GM23338 (cell line): ENCODE results near the gene DCTN1. TPM values are rescaled to one million over a fixed set of nuclear protein-coding genes. Genes with fewer than 3 reads are reported as not detected.

Source experiments
- ATAC-seq: fragments of 200-7000 bp; cut with Tn5 transposase; 3 replicates; pipeline ENCODE4 v1.9.1; 2020
- DNase-seq: peaks from one replicate; pipeline ENCODE4 v3.0.0-alpha.2; 2015; ENCODE audit warnings: low spot score
- H2AFZ ChIP-seq: fragments of 200-600 bp; sonication (generic); 2 replicates; pipeline ENCODE4 v1.8.0; 2016; ENCODE audit warnings: antibody characterized with exemption, mild to moderate bottlenecking, moderate library complexity
- H3F3A ChIP-seq: fragments of 200-600 bp; sonication (generic); replicated peaks from 2 replicates; pipeline ENCODE4 v1.8.0; 2017; ENCODE audit warnings: antibody characterized with exemption, mixed run types, low read depth
- H3K27ac ChIP-seq: fragments of 200-600 bp; sonication (generic); 2 replicates; pipeline ENCODE4 v1.6.1; 2016; ENCODE audit warnings: low read depth
- H3K27me3 ChIP-seq: fragments of 200-600 bp; sonication (generic); 2 replicates; pipeline ENCODE4 v1.8.0; 2016; ENCODE audit warnings: mild to moderate bottlenecking, mixed run types, moderate library complexity; ENCODE audit not compliant: insufficient read depth
- H3K36me3 ChIP-seq: fragments of 200-600 bp; sonication (generic); 2 replicates; pipeline ENCODE4 v1.8.0; 2016; ENCODE audit warnings: mild to moderate bottlenecking; ENCODE audit not compliant: insufficient read depth
- H3K4me1 ChIP-seq: fragments of 200-600 bp; sonication (generic); 2 replicates; pipeline ENCODE4 v1.8.0; 2016; ENCODE audit warnings: mild to moderate bottlenecking, moderate library complexity; ENCODE audit not compliant: insufficient read depth
- H3K4me2 ChIP-seq: fragments of 200-600 bp; sonication (generic); 2 replicates; pipeline ENCODE4 v1.7.1; 2017; ENCODE audit warnings: mixed run types
- H3K4me3 ChIP-seq: fragments of 200-600 bp; sonication (generic); 2 replicates; pipeline ENCODE4 v1.6.1; 2016; ENCODE audit warnings: mixed run types
- H3K79me2 ChIP-seq: fragments of 200-600 bp; sonication (generic); replicated peaks from 2 replicates; pipeline ENCODE4 v1.8.0; 2017; ENCODE audit warnings: mild to moderate bottlenecking; ENCODE audit not compliant: insufficient read depth
- H3K9me2 ChIP-seq: fragments of 200-600 bp; sonication (generic); 2 replicates; pipeline ENCODE4 v1.8.0; 2017; ENCODE audit not compliant: insufficient read depth
- H4K20me1 ChIP-seq: fragments of 200-600 bp; sonication (generic); replicated peaks from 2 replicates; pipeline ENCODE4 v1.8.0; 2017; ENCODE audit warnings: mild to moderate bottlenecking; ENCODE audit not compliant: insufficient read depth
- H3K27ac Mint-ChIP-seq: 2 replicates; pipeline ENCODE4 v1.8.0; 2020; ENCODE audit warnings: inconsistent platforms, mild to moderate bottlenecking, moderate library complexity, mixed read lengths
- H3K27me3 Mint-ChIP-seq: 3 replicates; pipeline ENCODE4 v1.8.0; 2022; ENCODE audit warnings: low read depth, mild to moderate bottlenecking, moderate library complexity, mixed read lengths, inconsistent platforms; ENCODE audit not compliant: insufficient read depth, poor library complexity
- H3K36me3 Mint-ChIP-seq: 3 replicates; pipeline ENCODE4 v1.8.0; 2021; ENCODE audit warnings: low read depth, mild to moderate bottlenecking, inconsistent platforms, moderate library complexity, mixed read lengths
- H3K4me1 Mint-ChIP-seq: 3 replicates; pipeline ENCODE4 v1.8.0; 2020; ENCODE audit warnings: mild to moderate bottlenecking, inconsistent platforms, mixed read lengths
- H3K4me3 Mint-ChIP-seq: 3 replicates; pipeline ENCODE4 v1.8.0; 2021; ENCODE audit warnings: moderate library complexity, mild to moderate bottlenecking, inconsistent platforms, mixed read lengths
- H3K9me3 Mint-ChIP-seq: 3 replicates; pipeline ENCODE4 v1.8.0; 2020; ENCODE audit warnings: moderate library complexity, mild to moderate bottlenecking, inconsistent platforms, mixed read lengths
- CREB1 ChIP-seq: fragments of 250-450 bp; sonication (Bioruptor Pico); IDR thresholded peaks from 2 replicates; pipeline ENCODE4 v1.5.0; 2020; ENCODE audit warnings: low read depth, mild to moderate bottlenecking, moderate library complexity
- EZH2 ChIP-seq: fragments of 200-600 bp; sonication (generic); IDR thresholded peaks from one replicate; pipeline ENCODE4 v1.8.0; 2017; ENCODE audit warnings: antibody characterized with exemption, mild to moderate bottlenecking, low read depth; ENCODE audit not compliant: unreplicated experiment
- EZH2phosphoT487 ChIP-seq: fragments of 200-600 bp; sonication (generic); IDR thresholded peaks from one replicate; pipeline ENCODE4 v1.8.1; 2018; ENCODE audit warnings: antibody characterized with exemption; ENCODE audit not compliant: unreplicated experiment
- JUNB ChIP-seq: IDR thresholded peaks from one replicate; pipeline ENCODE4 v1.6.1; 2016; ENCODE audit warnings: antibody characterized with exemption; ENCODE audit not compliant: unreplicated experiment
- NANOG ChIP-seq: IDR thresholded peaks from 2 replicates; pipeline ENCODE4 v1.6.1; 2016; ENCODE audit warnings: antibody characterized with exemption, borderline replicate concordance
- POLR2AphosphoS5 ChIP-seq: IDR thresholded peaks from 2 replicates; pipeline ENCODE4 v1.6.1; 2016; ENCODE audit warnings: antibody characterized with exemption, low read depth
- STAT1 ChIP-seq: IDR thresholded peaks from one replicate; pipeline ENCODE4 v1.6.1; 2016; ENCODE audit warnings: antibody characterized with exemption; ENCODE audit not compliant: unreplicated experiment
- ZNF114 ChIP-seq: fragments of 250-450 bp; sonication (Bioruptor Pico); IDR thresholded peaks from 2 replicates; pipeline ENCODE4 v1.5.0; 2020; ENCODE audit warnings: mild to moderate bottlenecking, moderate library complexity
- ZNF331 ChIP-seq: fragments of 250-450 bp; sonication (Bioruptor Pico); IDR thresholded peaks from 2 replicates; pipeline ENCODE4 v1.5.0; 2020; ENCODE audit warnings: low read depth, mild to moderate bottlenecking, moderate library complexity
- polyA plus RNA-seq: library from polyadenylated mRNA; unstranded; fragments of >200 nt; fragmentation: Nextera tagmentation; extraction: Ambion mirVana; gene quantifications from 2 replicates; pipeline ENCODE4 v1.2.1, GENCODE V29; 2016
- total RNA-seq: library from RNA; depleted of rRNA; stranded (reverse); fragments of >200 nt; shearing (Covaris generic); gene quantifications from 2 replicates; pipeline ENCODE4 v1.2.3, GENCODE V29; 2014
- TF ChIP-seq, protein P1 (sequence below): fragments of 250-450 bp; sonication (Bioruptor Pico); IDR thresholded peaks from 2 replicates; pipeline ENCODE4 v1.5.0; 2020; ENCODE audit warnings: mild to moderate bottlenecking, moderate library complexity
- TF ChIP-seq, protein P2 (sequence below): IDR thresholded peaks from 2 replicates; pipeline ENCODE4 v1.6.1; 2016; ENCODE audit warnings: antibody characterized with exemption
- TF ChIP-seq, protein P3 (sequence below), 2 experiments: fragments of 200-600 bp in 1 of 2; sonication (generic) in 1 of 2; conservative IDR thresholded peaks; 2 replicates each; pipeline versions ENCODE4 v1.5.1 to v1.6.1; 2016 to 2017; ENCODE audit warnings: antibody characterized with exemption in 2 of 2, low read depth in 2 of 2, mild to moderate bottlenecking in 2 of 2, moderate library complexity in 1 of 2

The DCTN1 gene
- total and polyA plus RNA-seq, 2 experiments from 2014 or later = 108 to 145 TPM

DNA sequence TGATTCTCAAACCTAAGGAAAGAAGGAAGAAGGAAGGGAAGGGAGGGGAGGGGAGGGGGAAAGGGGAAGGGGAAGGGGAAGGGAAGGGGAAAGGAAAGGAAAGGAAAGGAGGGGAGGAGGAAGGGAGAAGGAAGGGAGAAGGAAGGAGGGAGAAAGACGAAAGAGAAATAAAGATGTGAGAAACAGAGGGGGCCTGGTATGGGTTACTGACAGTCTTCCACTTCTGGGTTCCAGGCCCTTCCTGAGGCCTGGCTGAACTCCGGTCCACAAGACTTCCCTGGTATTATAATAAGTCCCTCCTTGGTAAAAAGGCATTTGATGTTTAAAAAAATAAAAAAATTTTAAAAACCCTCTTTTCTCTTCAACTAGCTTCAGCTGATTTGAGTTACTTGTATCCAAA is 54.3 kb downstream of the DCTN1 start:
- H3K4me3 ChIP-seq = no peak overlapping the region
- H3K4me2 ChIP-seq = no peak overlapping the region
- no peaks in the 10 kb centered on the region for H3F3A ChIP-seq
- no peaks in the 10 kb centered on the region for H3K9me3 Mint-ChIP-seq
- H3K27me3 Mint-ChIP-seq = no peaks in the 10 kb centered on the region
- no peaks in the 10 kb centered on the region for H3K4me1 ChIP-seq
- no peak for TF ChIP-seq ZNF114 (CRISPR knock-in tag)
- TF ChIP-seq JUNB = no peak
- TF ChIP-seq STAT1 = no peak
- no peak for TF ChIP-seq EZH2
- no peak for TF ChIP-seq CREB1 (CRISPR knock-in tag)
- no peak for TF ChIP-seq ZNF331
- TF ChIP-seq, protein P1, sequence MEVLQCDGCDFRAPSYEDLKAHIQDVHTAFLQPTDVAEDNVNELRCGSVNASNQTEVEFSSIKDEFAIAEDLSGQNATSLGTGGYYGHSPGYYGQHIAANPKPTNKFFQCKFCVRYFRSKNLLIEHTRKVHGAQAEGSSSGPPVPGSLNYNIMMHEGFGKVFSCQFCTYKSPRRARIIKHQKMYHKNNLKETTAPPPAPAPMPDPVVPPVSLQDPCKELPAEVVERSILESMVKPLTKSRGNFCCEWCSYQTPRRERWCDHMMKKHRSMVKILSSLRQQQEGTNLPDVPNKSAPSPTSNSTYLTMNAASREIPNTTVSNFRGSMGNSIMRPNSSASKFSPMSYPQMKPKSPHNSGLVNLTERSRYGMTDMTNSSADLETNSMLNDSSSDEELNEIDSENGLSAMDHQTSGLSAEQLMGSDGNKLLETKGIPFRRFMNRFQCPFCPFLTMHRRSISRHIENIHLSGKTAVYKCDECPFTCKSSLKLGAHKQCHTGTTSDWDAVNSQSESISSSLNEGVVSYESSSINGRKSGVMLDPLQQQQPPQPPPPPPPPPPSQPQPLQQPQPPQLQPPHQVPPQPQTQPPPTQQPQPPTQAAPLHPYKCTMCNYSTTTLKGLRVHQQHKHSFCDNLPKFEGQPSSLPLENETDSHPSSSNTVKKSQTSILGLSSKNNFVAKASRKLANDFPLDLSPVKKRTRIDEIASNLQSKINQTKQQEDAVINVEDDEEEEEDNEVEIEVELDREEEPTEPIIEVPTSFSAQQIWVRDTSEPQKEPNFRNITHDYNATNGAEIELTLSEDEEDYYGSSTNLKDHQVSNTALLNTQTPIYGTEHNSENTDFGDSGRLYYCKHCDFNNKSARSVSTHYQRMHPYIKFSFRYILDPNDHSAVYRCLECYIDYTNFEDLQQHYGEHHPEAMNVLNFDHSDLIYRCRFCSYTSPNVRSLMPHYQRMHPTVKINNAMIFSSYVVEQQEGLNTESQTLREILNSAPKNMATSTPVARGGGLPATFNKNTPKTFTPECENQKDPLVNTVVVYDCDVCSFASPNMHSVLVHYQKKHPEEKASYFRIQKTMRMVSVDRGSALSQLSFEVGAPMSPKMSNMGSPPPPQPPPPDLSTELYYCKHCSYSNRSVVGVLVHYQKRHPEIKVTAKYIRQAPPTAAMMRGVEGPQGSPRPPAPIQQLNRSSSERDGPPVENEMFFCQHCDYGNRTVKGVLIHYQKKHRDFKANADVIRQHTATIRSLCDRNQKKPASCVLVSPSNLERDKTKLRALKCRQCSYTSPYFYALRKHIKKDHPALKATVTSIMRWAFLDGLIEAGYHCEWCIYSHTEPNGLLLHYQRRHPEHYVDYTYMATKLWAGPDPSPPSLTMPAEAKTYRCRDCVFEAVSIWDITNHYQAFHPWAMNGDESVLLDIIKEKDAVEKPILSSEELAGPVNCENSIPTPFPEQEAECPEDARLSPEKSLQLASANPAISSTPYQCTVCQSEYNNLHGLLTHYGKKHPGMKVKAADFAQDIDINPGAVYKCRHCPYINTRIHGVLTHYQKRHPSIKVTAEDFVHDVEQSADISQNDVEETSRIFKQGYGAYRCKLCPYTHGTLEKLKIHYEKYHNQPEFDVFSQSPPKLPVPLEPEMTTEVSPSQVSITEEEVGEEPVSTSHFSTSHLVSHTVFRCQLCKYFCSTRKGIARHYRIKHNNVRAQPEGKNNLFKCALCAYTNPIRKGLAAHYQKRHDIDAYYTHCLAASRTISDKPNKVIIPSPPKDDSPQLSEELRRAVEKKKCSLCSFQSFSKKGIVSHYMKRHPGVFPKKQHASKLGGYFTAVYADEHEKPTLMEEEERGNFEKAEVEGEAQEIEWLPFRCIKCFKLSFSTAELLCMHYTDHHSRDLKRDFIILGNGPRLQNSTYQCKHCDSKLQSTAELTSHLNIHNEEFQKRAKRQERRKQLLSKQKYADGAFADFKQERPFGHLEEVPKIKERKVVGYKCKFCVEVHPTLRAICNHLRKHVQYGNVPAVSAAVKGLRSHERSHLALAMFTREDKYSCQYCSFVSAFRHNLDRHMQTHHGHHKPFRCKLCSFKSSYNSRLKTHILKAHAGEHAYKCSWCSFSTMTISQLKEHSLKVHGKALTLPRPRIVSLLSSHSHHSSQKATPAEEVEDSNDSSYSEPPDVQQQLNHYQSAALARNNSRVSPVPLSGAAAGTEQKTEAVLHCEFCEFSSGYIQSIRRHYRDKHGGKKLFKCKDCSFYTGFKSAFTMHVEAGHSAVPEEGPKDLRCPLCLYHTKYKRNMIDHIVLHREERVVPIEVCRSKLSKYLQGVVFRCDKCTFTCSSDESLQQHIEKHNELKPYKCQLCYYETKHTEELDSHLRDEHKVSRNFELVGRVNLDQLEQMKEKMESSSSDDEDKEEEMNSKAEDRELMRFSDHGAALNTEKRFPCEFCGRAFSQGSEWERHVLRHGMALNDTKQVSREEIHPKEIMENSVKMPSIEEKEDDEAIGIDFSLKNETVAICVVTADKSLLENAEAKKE (CRISPR knock-in tag) = no peak
- TF ChIP-seq EZH2phosphoT487 = no peak
- TF ChIP-seq, protein P2, sequence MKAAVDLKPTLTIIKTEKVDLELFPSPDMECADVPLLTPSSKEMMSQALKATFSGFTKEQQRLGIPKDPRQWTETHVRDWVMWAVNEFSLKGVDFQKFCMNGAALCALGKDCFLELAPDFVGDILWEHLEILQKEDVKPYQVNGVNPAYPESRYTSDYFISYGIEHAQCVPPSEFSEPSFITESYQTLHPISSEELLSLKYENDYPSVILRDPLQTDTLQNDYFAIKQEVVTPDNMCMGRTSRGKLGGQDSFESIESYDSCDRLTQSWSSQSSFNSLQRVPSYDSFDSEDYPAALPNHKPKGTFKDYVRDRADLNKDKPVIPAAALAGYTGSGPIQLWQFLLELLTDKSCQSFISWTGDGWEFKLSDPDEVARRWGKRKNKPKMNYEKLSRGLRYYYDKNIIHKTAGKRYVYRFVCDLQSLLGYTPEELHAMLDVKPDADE = no peak
- TF ChIP-seq POLR2AphosphoS5 = no peak
- TF ChIP-seq NANOG = no peak
- TF ChIP-seq, protein P3, sequence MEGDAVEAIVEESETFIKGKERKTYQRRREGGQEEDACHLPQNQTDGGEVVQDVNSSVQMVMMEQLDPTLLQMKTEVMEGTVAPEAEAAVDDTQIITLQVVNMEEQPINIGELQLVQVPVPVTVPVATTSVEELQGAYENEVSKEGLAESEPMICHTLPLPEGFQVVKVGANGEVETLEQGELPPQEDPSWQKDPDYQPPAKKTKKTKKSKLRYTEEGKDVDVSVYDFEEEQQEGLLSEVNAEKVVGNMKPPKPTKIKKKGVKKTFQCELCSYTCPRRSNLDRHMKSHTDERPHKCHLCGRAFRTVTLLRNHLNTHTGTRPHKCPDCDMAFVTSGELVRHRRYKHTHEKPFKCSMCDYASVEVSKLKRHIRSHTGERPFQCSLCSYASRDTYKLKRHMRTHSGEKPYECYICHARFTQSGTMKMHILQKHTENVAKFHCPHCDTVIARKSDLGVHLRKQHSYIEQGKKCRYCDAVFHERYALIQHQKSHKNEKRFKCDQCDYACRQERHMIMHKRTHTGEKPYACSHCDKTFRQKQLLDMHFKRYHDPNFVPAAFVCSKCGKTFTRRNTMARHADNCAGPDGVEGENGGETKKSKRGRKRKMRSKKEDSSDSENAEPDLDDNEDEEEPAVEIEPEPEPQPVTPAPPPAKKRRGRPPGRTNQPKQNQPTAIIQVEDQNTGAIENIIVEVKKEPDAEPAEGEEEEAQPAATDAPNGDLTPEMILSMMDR (conservative IDR thresholded peaks at IDR 0.05; ENCODE audit: low read depth in 2 of 2) = no peak
- peaks cover 5% of the 10 kb centered on the region; the same call in 1 of the 3 replicates for H3K4me1 Mint-ChIP-seq
- H2AFZ ChIP-seq = no peak overlapping the region
- no peaks in the 10 kb centered on the region for H3K36me3 Mint-ChIP-seq
- H3K27ac Mint-ChIP-seq = no peak overlapping the region
- H3K9me2 ChIP-seq = no peaks in the 10 kb centered on the region; the same call in 1 of the 2 replicates
- H3K27ac ChIP-seq = no peak overlapping the region
- no peak overlapping the region for H3K4me3 Mint-ChIP-seq
- H3K36me3 ChIP-seq = no peaks in the 10 kb centered on the region
- H3K27me3 ChIP-seq = no peaks in the 10 kb centered on the region
- no peaks in the 10 kb centered on the region for H3K79me2 ChIP-seq
- DNase-seq = no peak
- no peak for ATAC-seq
- no peaks in the 10 kb centered on the region for H4K20me1 ChIP-seq
